8988T (cell line): ENCODE data around the gene OCIAD1.
"Not testable (repeated sequence)": the region's sequence is repeated elsewhere in the genome, so short reads cannot be mapped to it uniquely, and the experiment has no call there.

Source experiments
- DNase-seq: peaks from one replicate; pipeline ENCODE4 v3.0.0; 2011

OCIAD1 gene

GRCh38 chr4:48821431-48821830 lies 9.5 kb upstream of the OCIAD1 start:
- not testable (repeated sequence) for DNase-seq

- no peak for DNase-seq
Observed at GRCh38 chr4:48827622-48828021, 3.3 kb upstream of the OCIAD1 start.

- no peak for DNase-seq
Observed at GRCh38 chr4:48831532-48832030, 693 bp downstream of the OCIAD1 start.

- DNase-seq, result no peak
Observed at GRCh38 chr4:48832571-48832970, 1.7 kb downstream of the OCIAD1 start.

GRCh38 chr4:48836658-48837057 lies 5.8 kb downstream of the OCIAD1 start:
- DNase-seq, result no peak

GRCh38 chr4:48841045-48841827 lies 10.3 kb downstream of the OCIAD1 start:
- no peak for DNase-seq

- DNase-seq, result no peak
Observed at GRCh38 chr4:48844843-48845242, 14.0 kb downstream of the OCIAD1 start.

GRCh38 chr4:48848799-48849198 lies 17.9 kb downstream of the OCIAD1 start:
- DNase-seq, result not testable (repeated sequence)

GRCh38 chr4:48851651-48852050 lies 20.8 kb downstream of the OCIAD1 start:
- no peak for DNase-seq

- DNase-seq, result no peak
Observed at GRCh38 chr4:48853604-48854394, 22.9 kb downstream of the OCIAD1 start.

- no peak for DNase-seq
Observed at GRCh38 chr4:48854395-48854683, 23.5 kb downstream of the OCIAD1 start.

- DNase-seq, result no peak
Observed at GRCh38 chr4:48854982-48855381, 24.1 kb downstream of the OCIAD1 start.

GRCh38 chr4:48858130-48858529 lies 27.2 kb downstream of the OCIAD1 start:
- no peak for DNase-seq

- DNase-seq, result no peak
Observed at GRCh38 chr4:48862038-48862437, 31.1 kb downstream of the OCIAD1 start.

GRCh38 chr4:48862661-48863060 lies 31.8 kb downstream of the OCIAD1 start:
- no peak for DNase-seq

- no peak for DNase-seq
Observed at GRCh38 chr4:48863728-48864127, 32.8 kb downstream of the OCIAD1 start.

- not testable (repeated sequence) for DNase-seq
Observed at GRCh38 chr4:48864696-48865095, 33.8 kb downstream of the OCIAD1 start.

- DNase-seq, result no peak
Observed at GRCh38 chr4:48877827-48878535, 47.1 kb downstream of the OCIAD1 start.

- no peak for DNase-seq
Observed at GRCh38 chr4:48879561-48880442, 48.9 kb downstream of the OCIAD1 start.

- not testable (repeated sequence) for DNase-seq
Observed at GRCh38 chr4:48881646-48882045, 50.8 kb downstream of the OCIAD1 start.

- not testable (repeated sequence) for DNase-seq
Observed at GRCh38 chr4:48889750-48890149, 58.9 kb downstream of the OCIAD1 start.

GRCh38 chr4:48891028-48891619 lies 60.2 kb downstream of the OCIAD1 start:
- no peak for DNase-seq
